Measurements from ENCODE around the gene RHPN2. TPM values are rescaled to one million over a fixed set of nuclear protein-coding genes. Genes with fewer than 3 reads are reported as not detected.
A peak's percentile ranks its signal among the peaks of the same experiment; 100 is the strongest.

Gene RHPN2
- total and polyA plus RNA-seq, 2 of the 13 experiments (the other 11 are each of a cell fraction or from before 2014, with no cell fraction given), result 20.3 to 48.0 TPM

GRCh38 chr19:33100894-33101644, 36.4 kb upstream of the RHPN2 start (continued):
- TF ChIP-seq ZNF318 (CRISPR knock-in tag; IDR thresholded peaks at IDR 0.05) (no peak), ISL2 (CRISPR knock-in tag; IDR thresholded peaks at IDR 0.05) (peak; percentile 93), ZNF660 (CRISPR knock-in tag; IDR thresholded peaks at IDR 0.05; ENCODE audit: borderline replicate concordance, low read depth) (no peak), GTF2F1 (IDR thresholded peaks at IDR 0.05; ENCODE audit: low read length) (no peak), TBL1XR1 (IDR thresholded peaks at IDR 0.05; ENCODE audit: borderline replicate concordance, low read length, partially characterized antibody) (peak; percentile 75), ZNF550 (CRISPR knock-in tag; IDR thresholded peaks at IDR 0.05; ENCODE audit: borderline replicate concordance) (no peak), ZNF770 (CRISPR knock-in tag; IDR thresholded peaks at IDR 0.05) (no peak), CENPT (CRISPR knock-in tag; IDR thresholded peaks at IDR 0.05; ENCODE audit: low read depth) (no peak)
- TF ChIP-seq, protein P1, sequence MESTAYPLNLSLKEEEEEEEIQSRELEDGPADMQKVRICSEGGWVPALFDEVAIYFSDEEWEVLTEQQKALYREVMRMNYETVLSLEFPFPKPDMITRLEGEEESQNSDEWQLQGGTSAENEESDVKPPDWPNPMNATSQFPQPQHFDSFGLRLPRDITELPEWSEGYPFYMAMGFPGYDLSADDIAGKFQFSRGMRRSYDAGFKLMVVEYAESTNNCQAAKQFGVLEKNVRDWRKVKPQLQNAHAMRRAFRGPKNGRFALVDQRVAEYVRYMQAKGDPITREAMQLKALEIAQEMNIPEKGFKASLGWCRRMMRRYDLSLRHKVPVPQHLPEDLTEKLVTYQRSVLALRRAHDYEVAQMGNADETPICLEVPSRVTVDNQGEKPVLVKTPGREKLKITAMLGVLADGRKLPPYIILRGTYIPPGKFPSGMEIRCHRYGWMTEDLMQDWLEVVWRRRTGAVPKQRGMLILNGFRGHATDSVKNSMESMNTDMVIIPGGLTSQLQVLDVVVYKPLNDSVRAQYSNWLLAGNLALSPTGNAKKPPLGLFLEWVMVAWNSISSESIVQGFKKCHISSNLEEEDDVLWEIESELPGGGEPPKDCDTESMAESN (CRISPR knock-in tag; conservative IDR thresholded peaks at IDR 0.05), result no peak
- TF ChIP-seq, protein P2, sequence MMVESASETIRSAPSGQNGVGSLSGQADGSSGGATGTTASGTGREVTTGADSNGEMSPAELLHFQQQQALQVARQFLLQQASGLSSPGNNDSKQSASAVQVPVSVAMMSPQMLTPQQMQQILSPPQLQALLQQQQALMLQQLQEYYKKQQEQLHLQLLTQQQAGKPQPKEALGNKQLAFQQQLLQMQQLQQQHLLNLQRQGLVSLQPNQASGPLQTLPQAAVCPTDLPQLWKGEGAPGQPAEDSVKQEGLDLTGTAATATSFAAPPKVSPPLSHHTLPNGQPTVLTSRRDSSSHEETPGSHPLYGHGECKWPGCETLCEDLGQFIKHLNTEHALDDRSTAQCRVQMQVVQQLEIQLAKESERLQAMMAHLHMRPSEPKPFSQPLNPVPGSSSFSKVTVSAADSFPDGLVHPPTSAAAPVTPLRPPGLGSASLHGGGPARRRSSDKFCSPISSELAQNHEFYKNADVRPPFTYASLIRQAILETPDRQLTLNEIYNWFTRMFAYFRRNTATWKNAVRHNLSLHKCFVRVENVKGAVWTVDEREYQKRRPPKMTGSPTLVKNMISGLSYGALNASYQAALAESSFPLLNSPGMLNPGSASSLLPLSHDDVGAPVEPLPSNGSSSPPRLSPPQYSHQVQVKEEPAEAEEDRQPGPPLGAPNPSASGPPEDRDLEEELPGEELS (CRISPR knock-in tag; IDR thresholded peaks at IDR 0.05), result peak; percentile 66

Measured in HepG2 (cell line).